CD8-positive, alpha-beta memory T cell (primary cell): ENCODE results near the gene TMEM259. TPM values are rescaled to one million over a fixed set of nuclear protein-coding genes. Genes with fewer than 3 reads are reported as not detected.

ENCODE experiments used
- CTCF ChIA-PET: fragments of 350-600 bp; sonication (Branson Sonifier 250); formaldehyde crosslinking; loops from one replicate; lab custom pipeline; 2021; ENCODE audit warnings: antibody characterized with exemption; lab: Charles Lee
- POLR2A ChIA-PET: fragments of 350-600 bp; sonication (Branson Sonifier 250); formaldehyde crosslinking; loops from one replicate; lab custom pipeline; 2021; ENCODE audit warnings: antibody characterized with exemption; lab: Charles Lee
- DNase-seq, 5 donors: peaks; one replicate each; pipeline versions ENCODE4 v3.0.0 to v3.0.0-alpha.2; 2020 to 2022; ENCODE audit warnings: mixed read lengths in 1 of 5
- H3K27ac ChIP-seq: one replicate; pipeline ENCODE4 v1.7.0; 2013; ENCODE audit warnings: low read depth, mild to moderate bottlenecking, low read length, moderate library complexity
- H3K27me3 ChIP-seq: 2 replicates; pipeline ENCODE4 v1.7.0; 2013; ENCODE audit warnings: low read length, mild to moderate bottlenecking; ENCODE audit not compliant: insufficient read depth, poor library complexity, severe bottlenecking
- H3K36me3 ChIP-seq: 2 replicates; pipeline ENCODE4 v1.7.0; 2013; ENCODE audit warnings: mild to moderate bottlenecking, low read length, moderate library complexity; ENCODE audit not compliant: insufficient read depth
- H3K4me1 ChIP-seq: 2 replicates; pipeline ENCODE4 v1.7.0; 2013; ENCODE audit warnings: mild to moderate bottlenecking, low read length, moderate library complexity; ENCODE audit not compliant: insufficient read depth
- H3K4me3 ChIP-seq: 2 replicates; pipeline ENCODE4 v1.7.0; 2013; ENCODE audit warnings: mild to moderate bottlenecking, low read length
- H3K9me3 ChIP-seq: 2 replicates; pipeline ENCODE4 v1.7.0; 2013; ENCODE audit warnings: mild to moderate bottlenecking, low read length
- H3K27ac Mint-ChIP-seq, 8 donors: one replicate each; pipeline ENCODE4 v1.8.0; 2020 to 2021; ENCODE audit warnings: mixed read lengths in 8 of 8, mild to moderate bottlenecking in 6 of 8, inconsistent platforms in 3 of 8, moderate library complexity in 3 of 8
- H3K27me3 Mint-ChIP-seq, 2 donors: one replicate each; pipeline ENCODE4 v1.8.0; 2020 to 2021; ENCODE audit warnings: mixed read lengths in 2 of 2, mild to moderate bottlenecking in 1 of 2, moderate library complexity in 1 of 2
- H3K36me3 Mint-ChIP-seq, 3 donors: one replicate each; pipeline ENCODE4 v1.8.0; 2020 to 2021; ENCODE audit warnings: mixed read lengths in 3 of 3, inconsistent platforms in 1 of 3, mild to moderate bottlenecking in 1 of 3
- H3K4me1 Mint-ChIP-seq, 3 donors: one replicate each; pipeline ENCODE4 v1.8.0; 2020 to 2021; ENCODE audit warnings: mixed read lengths in 3 of 3, inconsistent platforms in 1 of 3, mild to moderate bottlenecking in 1 of 3
- H3K4me3 Mint-ChIP-seq, 7 donors: one replicate each; pipeline ENCODE4 v1.8.0; 2020 to 2021; ENCODE audit warnings: mixed read lengths in 7 of 7, mild to moderate bottlenecking in 6 of 7, moderate library complexity in 4 of 7, inconsistent platforms in 2 of 7
- H3K9me3 Mint-ChIP-seq, 5 donors: one replicate each; pipeline ENCODE4 v1.8.0; 2020 to 2022; ENCODE audit warnings: mixed read lengths in 5 of 5, mild to moderate bottlenecking in 3 of 5, moderate library complexity in 2 of 5, inconsistent platforms in 1 of 5
- polyA plus RNA-seq: library from polyadenylated mRNA; unstranded; fragments of 300-500 nt; fragmentation: Illumina TruSeq; gene quantifications from one replicate; pipeline ENCODE4 v1.2.3, GENCODE V29; 2021
- total RNA-seq, 2 experiments: library from RNA; stranded (reverse); gene quantifications; one replicate each; pipeline ENCODE4 v1.2.3, GENCODE V29; 2021

TMEM259 gene
- 100 to 1,000 TPM; 151 to 157 TPM for total RNA-seq
- 84.6 TPM for polyA plus RNA-seq

- Histone ChIP-seq H3K27me3 (no peaks in the 10 kb centered on the region), H3K36me3 (peaks cover 5% of the 10 kb centered on the region), H3K27ac (peak within 1 kb of the TSS; percentile 97), H3K4me3 (peak within 1 kb of the TSS; percentile 71), H3K9me3 (no peaks in the 10 kb centered on the region), H3K4me1 (peaks cover 59% of the 10 kb centered on the region)
- H3K4me3 Mint-ChIP-seq: peak within 1 kb of the TSS; percentile 76 to 95 (median 89)
- H3K9me3 Mint-ChIP-seq: peaks cover 0 to 3% (median 0%) of the 10 kb centered on the region in 5 donors
- DNase-seq: peak; percentile 96 to 99 (median 98)
- peaks cover 0 to 22% (median 0%) of the 10 kb centered on the region in 3 donors for H3K36me3 Mint-ChIP-seq
- H3K27me3 Mint-ChIP-seq: peaks cover 0 to 6% of the 10 kb centered on the region in 2 donors
- H3K27ac Mint-ChIP-seq: peak within 1 kb of the TSS; percentile 98 to 100 (median 99)
- CTCF ChIA-PET: interaction anchor here (0.7 to 4.2 kb wide), 11 partner anchors 10 to 223 kb away, joined by 3 to 15 read pairs (median 5); partner anchors contain the start of genes ABCA7, ARHGAP45, GRIN3B and WDR18
- POLR2A ChIA-PET: interaction anchor here (0.6 to 2.6 kb wide), 16 partner anchors 8 to 392 kb away, joined by 3 to 24 read pairs (median 6); partner anchors contain the start of genes ABCA7, ARHGAP45, CIRBP and GPX4
- H3K4me1 Mint-ChIP-seq: peaks cover 24 to 60% (median 44%) of the 10 kb centered on the region in 3 donors
Observed at GRCh38 chr19:1020868-1021425, at the start of gene TMEM259. Gene TMEM259, minus strand, starts transcription at chr19:1021123. Its CDS starts 127 bp downstream, at chr19:1020996.

- H3K4me1 Mint-ChIP-seq: peaks cover 37 to 60% (median 47%) of the 10 kb centered on the region in 3 donors
- POLR2A ChIA-PET: interaction anchor here (0.6 to 17.4 kb wide), 5 partner anchors 12 to 205 kb away, joined by 3 to 737 read pairs (median 4); partner anchors contain the start of genes ABCA7 and FAM174C
- Histone ChIP-seq H3K36me3 (peaks cover 39% of the 10 kb centered on the region), H3K27ac (no peak overlapping the region), H3K4me3 (no peak overlapping the region), H3K9me3 (no peaks in the 10 kb centered on the region), H3K4me1 (peaks cover 67% of the 10 kb centered on the region), H3K27me3 (no peaks in the 10 kb centered on the region)
- CTCF ChIA-PET: interaction anchor here (12.8 kb wide), 1 partner anchor 17 kb away, joined by 135 read pairs; no protein-coding TSS in a partner anchor
- H3K4me3 Mint-ChIP-seq: peak overlapping the region in 4 of 7 donors; percentile 16 to 96 (median 74)
- H3K36me3 Mint-ChIP-seq: peaks cover 15 to 58% (median 17%) of the 10 kb centered on the region in 3 donors
- no peaks in the 10 kb centered on the region for H3K9me3 Mint-ChIP-seq
- peaks cover 0 to 2% of the 10 kb centered on the region in 2 donors for H3K27me3 Mint-ChIP-seq
- peak overlapping the region in 2 of 8 donors; percentile 61 to 85 for H3K27ac Mint-ChIP-seq
- peak in 1 of 5 donors; percentile 27 for DNase-seq
Observed at GRCh38 chr19:1070576-1070930, 49.6 kb upstream of the TMEM259 start.

GRCh38 chr19:1069009-1069779 lies 48.3 kb upstream of the TMEM259 start:
- CTCF ChIA-PET: interaction anchor here (4.9 to 12.8 kb wide), 3 partner anchors 13 to 40 kb away, joined by 62 to 264 read pairs (median 135); partner anchors contain the start of gene CNN2
- no peaks in the 10 kb centered on the region for H3K9me3 ChIP-seq
- Mint-ChIP-seq H3K27me3 (no peaks in the 10 kb centered on the region), H3K4me3 (peak overlapping the region; percentile 87 to 100 (median 96)), H3K4me1 (peaks cover 41 to 69% (median 56%) of the 10 kb centered on the region in 3 donors), H3K36me3 (peaks cover 13 to 54% (median 15%) of the 10 kb centered on the region in 3 donors), H3K9me3 (no peaks in the 10 kb centered on the region), H3K27ac (peak overlapping the region; percentile 81 to 100 (median 98))
- peaks cover 31% of the 10 kb centered on the region for H3K36me3 ChIP-seq
- peak overlapping the region; percentile 81 for H3K4me3 ChIP-seq
- peaks cover 71% of the 10 kb centered on the region for H3K4me1 ChIP-seq
- DNase-seq: peak; percentile 64 to 83 (median 77)
- H3K27ac ChIP-seq: peak overlapping the region; percentile 90
- no peaks in the 10 kb centered on the region for H3K27me3 ChIP-seq
- POLR2A ChIA-PET: interaction anchor here (0.6 to 17.4 kb wide), 5 partner anchors 13 to 206 kb away, joined by 3 to 737 read pairs (median 4); partner anchors contain the start of genes CNN2 and FAM174C

- H3K27me3 ChIP-seq: no peaks in the 10 kb centered on the region
- peaks cover 22% of the 10 kb centered on the region for H3K36me3 ChIP-seq
- peak overlapping the region; percentile 81 for H3K4me3 ChIP-seq
- Mint-ChIP-seq H3K9me3 (no peaks in the 10 kb centered on the region), H3K36me3 (peaks cover 13 to 45% (median 15%) of the 10 kb centered on the region in 3 donors), H3K27ac (peak overlapping the region; percentile 91 to 100 (median 98)), H3K4me3 (peak overlapping the region; percentile 87 to 100 (median 96)), H3K27me3 (no peaks in the 10 kb centered on the region), H3K4me1 (peaks cover 38 to 69% (median 55%) of the 10 kb centered on the region in 3 donors)
- no peaks in the 10 kb centered on the region for H3K9me3 ChIP-seq
- DNase-seq: peak; percentile 50 to 89 (median 74)
- peak overlapping the region; percentile 90 for H3K27ac ChIP-seq
- ChIA-PET POLR2A (interaction anchor here (0.6 to 17.4 kb wide), 18 partner anchors 10 to 271 kb away, joined by 3 to 737 read pairs (median 6); partner anchors contain the start of genes ABCA7, CIRBP, CNN2 and GPX4), CTCF (interaction anchor here (0.9 to 5.6 kb wide), 15 partner anchors 11 to 125 kb away, joined by 3 to 264 read pairs (median 6); partner anchors contain the start of genes ABCA7, CNN2, RNU6-2 and TMEM259)
- peaks cover 63% of the 10 kb centered on the region for H3K4me1 ChIP-seq
Observed at GRCh38 chr19:1068009-1069001, 47.4 kb upstream of the TMEM259 start.

- Mint-ChIP-seq H3K4me1 (peaks cover 30 to 64% (median 46%) of the 10 kb centered on the region in 3 donors), H3K9me3 (no peaks in the 10 kb centered on the region), H3K4me3 (peak overlapping the region; percentile 87 to 100 (median 96)), H3K36me3 (peaks cover 12 to 37% (median 13%) of the 10 kb centered on the region in 3 donors), H3K27me3 (no peaks in the 10 kb centered on the region), H3K27ac (peak overlapping the region; percentile 91 to 100 (median 98))
- peak overlapping the region; percentile 90 for H3K27ac ChIP-seq
- H3K4me1 ChIP-seq: peaks cover 55% of the 10 kb centered on the region
- DNase-seq: peak; percentile 74 to 91 (median 84)
- H3K9me3 ChIP-seq: no peaks in the 10 kb centered on the region
- ChIA-PET POLR2A (interaction anchor here (0.6 to 17.4 kb wide), 20 partner anchors 10 to 270 kb away, joined by 3 to 737 read pairs (median 7); partner anchors contain the start of genes ABCA7, CIRBP, CNN2 and GPX4), CTCF (interaction anchor here (0.9 to 5.6 kb wide), 18 partner anchors 10 to 177 kb away, joined by 3 to 264 read pairs (median 6); partner anchors contain the start of genes ABCA7, CNN2, RNU6-2 and TMEM259)
- peak overlapping the region; percentile 81 for H3K4me3 ChIP-seq
- peaks cover 13% of the 10 kb centered on the region for H3K36me3 ChIP-seq
- no peaks in the 10 kb centered on the region for H3K27me3 ChIP-seq
Observed at GRCh38 chr19:1067341-1067957, 46.5 kb upstream of the TMEM259 start.

GRCh38 chr19:1066748-1067340 lies 45.9 kb upstream of the TMEM259 start, which contains the start of gene ARHGAP45:
Gene ARHGAP45, plus strand, starts transcription at chr19:1067167. Its CDS starts 239 bp downstream, at chr19:1067406.
- H3K27ac Mint-ChIP-seq: peak within 1 kb of the TSS; percentile 91 to 100 (median 98)
- POLR2A ChIA-PET: interaction anchor here (1.0 to 17.4 kb wide), 15 partner anchors 9 to 202 kb away, joined by 3 to 737 read pairs (median 12); partner anchors contain the start of genes ABCA7, CIRBP, CNN2 and GPX4

More at GRCh38 chr19:1066748-1067340, 45.9 kb upstream of the TMEM259 start, which contains the start of gene ARHGAP45:
- H3K27ac ChIP-seq: peak within 1 kb of the TSS; percentile 90
- H3K36me3 Mint-ChIP-seq: peaks cover 11 to 33% (median 11%) of the 10 kb centered on the region in 3 donors
- H3K9me3 Mint-ChIP-seq: no peaks in the 10 kb centered on the region
- H3K4me1 Mint-ChIP-seq: peaks cover 24 to 58% (median 41%) of the 10 kb centered on the region in 3 donors
- CTCF ChIA-PET: interaction anchor here (0.7 to 5.6 kb wide), 18 partner anchors 9 to 178 kb away, joined by 3 to 264 read pairs (median 6); partner anchors contain the start of genes ABCA7, CNN2, RNU6-2 and TMEM259
- H3K27me3 Mint-ChIP-seq: no peaks in the 10 kb centered on the region
- peak within 1 kb of the TSS; percentile 87 to 100 (median 96) for H3K4me3 Mint-ChIP-seq
- peak; percentile 82 to 93 (median 89) for DNase-seq
- H3K27me3 ChIP-seq: no peaks in the 10 kb centered on the region
- peak within 1 kb of the TSS; percentile 81 for H3K4me3 ChIP-seq
- no peaks in the 10 kb centered on the region for H3K9me3 ChIP-seq
- H3K4me1 ChIP-seq: peaks cover 49% of the 10 kb centered on the region
- H3K36me3 ChIP-seq: peaks cover 8% of the 10 kb centered on the region
